Right renal cortex interstitium (tissue), 3 donors: Measurements from ENCODE around the gene MPRIP. TPM values are rescaled to one million over a fixed set of nuclear protein-coding genes. Genes with fewer than 3 reads are reported as not detected.
A peak's percentile ranks its signal among the peaks of the same experiment; 100 is the strongest.

Experiments used
- DNase-seq, 3 donors: peaks; one replicate each; pipeline ENCODE4 v3.0.0-alpha.2; 2013; ENCODE audit warnings: low read depth in 3 of 3, low spot score in 2 of 3
- polyA plus RNA-seq, 3 donors: library from polyadenylated mRNA; unstranded; fragments of 120-200 nt; gene quantifications; one replicate each; pipeline ENCODE4 v1.2.1, GENCODE V29; 2013; ENCODE audit not compliant: insufficient read length in 3 of 3

Gene MPRIP
- polyA plus RNA-seq, 3 donors = 129 to 172 (median 171) TPM

GRCh38 chr17:17226451-17227265 lies 184.4 kb downstream of the MPRIP start:
- DNase-seq = no peak

- no peak for DNase-seq
Measured at GRCh38 chr17:17227608-17228520, 185.6 kb downstream of the MPRIP start.

GRCh38 chr17:17228521-17229279 lies 186.4 kb downstream of the MPRIP start:
- DNase-seq = no peak

- no peak for DNase-seq
Measured at GRCh38 chr17:17229416-17230384, 187.4 kb downstream of the MPRIP start.

- no peak for DNase-seq
Measured at GRCh38 chr17:17231621-17232302, 189.5 kb downstream of the MPRIP start.

- no peak for DNase-seq
Measured at GRCh38 chr17:17232303-17232621, 190.0 kb downstream of the MPRIP start.

GRCh38 chr17:17235212-17236174 lies 193.2 kb downstream of the MPRIP start:
- DNase-seq = no peak

- DNase-seq = no peak
Measured at GRCh38 chr17:17236295-17237025, 194.2 kb downstream of the MPRIP start.

GRCh38 chr17:17237026-17237799 lies 195.0 kb downstream of the MPRIP start, which contains the start of gene FLCN:
FLCN (minus strand) TSS chr17:17237168; CDS start chr17:17228137, 9,031 bp downstream.
- peak; percentile 79 to 96 (median 87) for DNase-seq

GRCh38 chr17:17239832-17240231 lies 197.6 kb downstream of the MPRIP start:
- DNase-seq = no peak

GRCh38 chr17:17241656-17242055 lies 199.4 kb downstream of the MPRIP start:
- no peak for DNase-seq

- no peak for DNase-seq
Measured at GRCh38 chr17:17242246-17242645, 200.0 kb downstream of the MPRIP start.
